ENCODE results near the gene VSIG1. TPM values are rescaled to one million over a fixed set of nuclear protein-coding genes. Genes with fewer than 3 reads are reported as not detected.
A peak's percentile ranks its signal among the peaks of the same experiment; 100 is the strongest.

Gene VSIG1
- total RNA-seq, 1 donor from 2014 or later = not detected

DNA sequence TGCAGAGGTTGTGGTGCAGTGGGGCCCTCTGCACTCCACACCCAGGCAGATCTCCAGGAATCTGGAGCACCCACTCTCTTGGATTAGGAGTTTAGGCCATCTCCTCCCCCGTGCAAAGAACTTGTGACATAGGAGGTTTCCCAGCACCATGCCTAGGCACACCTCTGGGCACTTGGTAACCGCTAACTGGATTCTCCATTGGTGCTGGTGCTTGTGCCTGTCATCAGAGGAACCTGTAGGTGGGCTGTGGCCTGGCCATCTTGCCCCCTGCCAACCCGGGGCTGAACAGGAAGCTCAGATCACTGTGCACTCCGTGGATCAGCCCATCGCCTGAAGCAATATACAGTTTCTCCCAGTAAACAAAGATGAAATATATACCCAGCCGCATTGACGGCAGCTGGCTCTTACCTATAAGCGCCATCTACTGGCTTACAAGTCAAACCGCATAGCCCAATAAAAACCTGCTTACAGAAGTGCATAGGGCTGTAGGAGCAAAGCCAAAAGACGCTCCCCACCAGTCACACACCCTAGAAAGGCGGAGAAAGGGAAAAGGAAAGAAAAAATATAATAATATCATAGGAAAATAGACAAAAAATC is 43.5 kb upstream of the VSIG1 start:
- Mint-ChIP-seq H3K9me3 (ENCODE audit: unreplicated experiment) (peaks cover 2% of the 10 kb centered on the region), H3K36me3 (ENCODE audit: low read depth, unreplicated experiment) (peaks cover 2% of the 10 kb centered on the region), H3K27ac (ENCODE audit: unreplicated experiment) (no peak overlapping the region), H3K27me3 (ENCODE audit: low read depth, unreplicated experiment) (no peaks in the 10 kb centered on the region), H3K4me1 (ENCODE audit: low read depth, unreplicated experiment) (no peaks in the 10 kb centered on the region), H3K4me3 (ENCODE audit: unreplicated experiment) (no peak overlapping the region)
- Histone ChIP-seq H3K9me3 (ENCODE audit: insufficient read depth, low read depth, low read length) (no peaks in the 10 kb centered on the region), H3K9ac (ENCODE audit: low read length) (no peak overlapping the region), H2AFZ (ENCODE audit: low read depth, low read length) (no peak overlapping the region), H3K4me3 (ENCODE audit: insufficient read depth, low read depth, low read length) (no peak overlapping the region), H3K4me2 (ENCODE audit: low read length) (no peak overlapping the region), H3K36me3 (ENCODE audit: insufficient read depth, low read length) (no peaks in the 10 kb centered on the region), H3K4me1 (ENCODE audit: insufficient read depth, low read length) (no peaks in the 10 kb centered on the region), H3K79me2 (ENCODE audit: insufficient read depth, low read length) (no peaks in the 10 kb centered on the region), H4K20me1 (ENCODE audit: insufficient read depth, low read length) (no peaks in the 10 kb centered on the region), H3K27me3 (ENCODE audit: insufficient read depth, low read length) (no peaks in the 10 kb centered on the region), H3K27ac (ENCODE audit: low read depth, low read length) (no peak overlapping the region)
- DNase-seq (ENCODE audit: low read depth) (peak; percentile 4), FAIRE-seq (no peak)
- no peak for TF ChIP-seq EZH2 (IDR thresholded peaks at IDR 0.05; ENCODE audit: insufficient read depth, low read length)
- TF ChIP-seq, protein P1, sequence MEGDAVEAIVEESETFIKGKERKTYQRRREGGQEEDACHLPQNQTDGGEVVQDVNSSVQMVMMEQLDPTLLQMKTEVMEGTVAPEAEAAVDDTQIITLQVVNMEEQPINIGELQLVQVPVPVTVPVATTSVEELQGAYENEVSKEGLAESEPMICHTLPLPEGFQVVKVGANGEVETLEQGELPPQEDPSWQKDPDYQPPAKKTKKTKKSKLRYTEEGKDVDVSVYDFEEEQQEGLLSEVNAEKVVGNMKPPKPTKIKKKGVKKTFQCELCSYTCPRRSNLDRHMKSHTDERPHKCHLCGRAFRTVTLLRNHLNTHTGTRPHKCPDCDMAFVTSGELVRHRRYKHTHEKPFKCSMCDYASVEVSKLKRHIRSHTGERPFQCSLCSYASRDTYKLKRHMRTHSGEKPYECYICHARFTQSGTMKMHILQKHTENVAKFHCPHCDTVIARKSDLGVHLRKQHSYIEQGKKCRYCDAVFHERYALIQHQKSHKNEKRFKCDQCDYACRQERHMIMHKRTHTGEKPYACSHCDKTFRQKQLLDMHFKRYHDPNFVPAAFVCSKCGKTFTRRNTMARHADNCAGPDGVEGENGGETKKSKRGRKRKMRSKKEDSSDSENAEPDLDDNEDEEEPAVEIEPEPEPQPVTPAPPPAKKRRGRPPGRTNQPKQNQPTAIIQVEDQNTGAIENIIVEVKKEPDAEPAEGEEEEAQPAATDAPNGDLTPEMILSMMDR (IDR thresholded peaks at IDR 0.05; ENCODE audit: insufficient read depth, low read depth, low read length) = peak; percentile 20

DNA sequence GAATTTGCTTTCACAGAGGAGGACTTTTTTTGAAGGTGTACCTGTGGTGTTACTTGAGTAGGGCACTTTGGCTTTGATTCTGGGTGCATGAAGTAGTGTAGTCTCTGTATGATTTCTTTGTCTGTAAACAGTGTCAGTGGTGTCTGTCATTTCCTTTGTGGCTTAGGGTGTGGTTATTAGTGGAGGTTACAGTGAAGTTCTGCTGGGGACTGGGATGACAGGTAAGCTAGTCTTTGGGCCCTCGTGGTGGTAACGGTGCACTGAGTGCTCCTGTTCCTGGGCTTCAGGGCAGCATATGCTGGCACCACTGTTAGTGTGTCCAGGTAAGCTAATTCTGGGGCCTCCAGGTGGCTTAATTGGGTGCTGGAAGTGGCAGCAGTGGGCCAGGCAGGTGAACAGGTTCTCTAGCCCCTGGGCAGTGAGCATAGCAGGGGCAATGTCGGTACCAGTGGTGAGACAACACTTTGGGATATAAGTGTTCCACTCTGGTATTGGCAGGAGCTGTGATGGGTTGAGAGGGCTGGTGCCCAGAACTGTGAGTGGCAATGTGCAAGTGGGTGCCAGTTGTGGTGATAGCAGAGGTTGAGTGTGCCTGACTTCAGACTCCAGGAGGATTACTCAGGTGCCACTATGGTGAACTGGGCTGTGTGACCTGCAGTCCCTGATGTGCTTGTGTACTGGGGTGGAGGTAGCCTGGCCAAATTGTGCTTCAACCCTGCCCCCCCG is 26.0 kb upstream of the VSIG1 start:
- H3K27me3 ChIP-seq (ENCODE audit: insufficient read depth, low read length) = no peaks in the 10 kb centered on the region
- no peak for DNase-seq (ENCODE audit: low read depth)
- H3K4me3 ChIP-seq (ENCODE audit: insufficient read depth, low read depth, low read length) = no peak overlapping the region
- H3K4me2 ChIP-seq (ENCODE audit: low read length) = no peak overlapping the region
- no peaks in the 10 kb centered on the region for H3K36me3 Mint-ChIP-seq (ENCODE audit: low read depth, unreplicated experiment)
- H3K9me3 Mint-ChIP-seq (ENCODE audit: unreplicated experiment) = peaks cover 6% of the 10 kb centered on the region
- no peaks in the 10 kb centered on the region for H4K20me1 ChIP-seq (ENCODE audit: insufficient read depth, low read length)
- H3K9me3 ChIP-seq (ENCODE audit: insufficient read depth, low read depth, low read length) = no peaks in the 10 kb centered on the region
- no peak overlapping the region for H3K27ac ChIP-seq (ENCODE audit: low read depth, low read length)
- peak; percentile 20 for FAIRE-seq
- TF ChIP-seq, protein P1 (IDR thresholded peaks at IDR 0.05; ENCODE audit: insufficient read depth, low read depth, low read length) = no peak
- no peak for TF ChIP-seq EZH2 (IDR thresholded peaks at IDR 0.05; ENCODE audit: insufficient read depth, low read length)
- no peak overlapping the region for H3K27ac Mint-ChIP-seq (ENCODE audit: unreplicated experiment)
- no peak overlapping the region for H3K9ac ChIP-seq (ENCODE audit: low read length)
- H3K36me3 ChIP-seq (ENCODE audit: insufficient read depth, low read length) = no peaks in the 10 kb centered on the region
- no peaks in the 10 kb centered on the region for H3K4me1 ChIP-seq (ENCODE audit: insufficient read depth, low read length)
- no peaks in the 10 kb centered on the region for H3K27me3 Mint-ChIP-seq (ENCODE audit: low read depth, unreplicated experiment)
- no peaks in the 10 kb centered on the region for H3K79me2 ChIP-seq (ENCODE audit: insufficient read depth, low read length)
- no peak overlapping the region for H3K4me3 Mint-ChIP-seq (ENCODE audit: unreplicated experiment)
- H3K4me1 Mint-ChIP-seq (ENCODE audit: low read depth, unreplicated experiment) = no peaks in the 10 kb centered on the region
- H2AFZ ChIP-seq (ENCODE audit: low read depth, low read length) = no peak overlapping the region

DNA sequence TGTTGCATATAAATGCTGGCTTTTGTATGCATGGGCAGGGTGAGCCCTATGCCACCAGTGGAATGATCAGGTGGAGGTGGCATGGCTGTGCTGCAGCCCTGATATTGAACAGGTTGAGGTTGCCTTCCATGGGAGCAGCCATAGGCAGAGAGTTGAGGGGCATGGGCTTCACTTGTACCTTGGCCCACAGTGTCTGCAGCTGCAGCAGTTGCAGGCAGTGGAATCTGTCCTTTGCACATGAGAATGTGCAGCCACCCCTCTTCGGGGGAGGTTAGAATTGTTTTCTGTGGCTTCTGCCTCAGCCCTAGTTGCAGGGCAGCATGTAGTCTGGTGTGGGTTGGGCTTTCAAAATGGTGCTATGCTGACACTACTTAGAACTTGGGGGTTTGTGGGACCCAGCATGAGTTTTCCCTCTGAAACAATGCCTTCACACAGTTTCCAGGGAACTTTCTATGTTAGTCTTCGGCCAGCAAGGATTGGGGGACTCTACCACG is 25.4 kb upstream of the VSIG1 start:
- H3K27me3 ChIP-seq (ENCODE audit: insufficient read depth, low read length) = no peaks in the 10 kb centered on the region
- FAIRE-seq (no peak), DNase-seq (ENCODE audit: low read depth) (no peak)
- no peak overlapping the region for H3K4me2 ChIP-seq (ENCODE audit: low read length)
- H3K9ac ChIP-seq (ENCODE audit: low read length) = no peak overlapping the region
- H3K9me3 ChIP-seq (ENCODE audit: insufficient read depth, low read depth, low read length) = no peaks in the 10 kb centered on the region
- H3K4me3 Mint-ChIP-seq (ENCODE audit: unreplicated experiment) = no peak overlapping the region
- TF ChIP-seq, protein P1 (IDR thresholded peaks at IDR 0.05; ENCODE audit: insufficient read depth, low read depth, low read length) = no peak
- TF ChIP-seq EZH2 (IDR thresholded peaks at IDR 0.05; ENCODE audit: insufficient read depth, low read length) = no peak
- no peaks in the 10 kb centered on the region for H3K36me3 ChIP-seq (ENCODE audit: insufficient read depth, low read length)
- H3K4me1 Mint-ChIP-seq (ENCODE audit: low read depth, unreplicated experiment) = no peaks in the 10 kb centered on the region
- H3K36me3 Mint-ChIP-seq (ENCODE audit: low read depth, unreplicated experiment) = no peaks in the 10 kb centered on the region
- H3K9me3 Mint-ChIP-seq (ENCODE audit: unreplicated experiment) = peaks cover 5% of the 10 kb centered on the region
- no peak overlapping the region for H2AFZ ChIP-seq (ENCODE audit: low read depth, low read length)
- no peaks in the 10 kb centered on the region for H3K27me3 Mint-ChIP-seq (ENCODE audit: low read depth, unreplicated experiment)
- no peaks in the 10 kb centered on the region for H3K79me2 ChIP-seq (ENCODE audit: insufficient read depth, low read length)
- H3K4me3 ChIP-seq (ENCODE audit: insufficient read depth, low read depth, low read length) = no peak overlapping the region
- no peaks in the 10 kb centered on the region for H3K4me1 ChIP-seq (ENCODE audit: insufficient read depth, low read length)
- H3K27ac ChIP-seq (ENCODE audit: low read depth, low read length) = no peak overlapping the region
- no peaks in the 10 kb centered on the region for H4K20me1 ChIP-seq (ENCODE audit: insufficient read depth, low read length)
- H3K27ac Mint-ChIP-seq (ENCODE audit: unreplicated experiment) = no peak overlapping the region

All from astrocyte (in vitro differentiated cells and primary cell).